ENCODE data around the gene SPPL2C.

GRCh38 chr17:45824475-45824874 is 20.2 kb upstream of the SPPL2C start:
- no peak for TF ChIP-seq EZH2 (IDR thresholded peaks at IDR 0.05)
- peak; percentile 7 for TF ChIP-seq CTCF (IDR thresholded peaks at IDR 0.05)
- TF ChIP-seq EZH2phosphoT487 (IDR thresholded peaks at IDR 0.05) = no peak
